ENCODE results near the gene TVP23C.

TVP23C gene

DNA sequence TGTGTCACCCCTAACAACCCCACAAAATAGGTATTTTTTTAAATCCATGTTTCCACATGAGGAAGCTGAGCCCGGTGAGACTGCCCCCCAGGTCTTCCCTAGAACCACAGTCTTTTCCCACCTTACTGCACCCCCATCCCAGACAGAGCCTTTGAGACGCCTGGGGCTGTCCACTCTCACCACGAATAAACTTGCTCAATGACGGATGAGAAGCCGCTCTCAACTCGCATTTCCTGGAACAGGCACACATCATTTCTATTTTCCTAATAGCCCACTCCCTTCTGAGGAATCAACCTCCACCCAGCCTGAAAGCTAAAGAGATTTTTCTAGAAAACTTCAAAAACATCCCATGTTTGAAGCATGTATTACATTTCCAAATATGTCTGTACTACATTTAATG is 81.8 kb downstream of the TVP23C start (continued):
- TF ChIP-seq RARB (CRISPR knock-in tag; IDR thresholded peaks at IDR 0.05), result no peak

DNA sequence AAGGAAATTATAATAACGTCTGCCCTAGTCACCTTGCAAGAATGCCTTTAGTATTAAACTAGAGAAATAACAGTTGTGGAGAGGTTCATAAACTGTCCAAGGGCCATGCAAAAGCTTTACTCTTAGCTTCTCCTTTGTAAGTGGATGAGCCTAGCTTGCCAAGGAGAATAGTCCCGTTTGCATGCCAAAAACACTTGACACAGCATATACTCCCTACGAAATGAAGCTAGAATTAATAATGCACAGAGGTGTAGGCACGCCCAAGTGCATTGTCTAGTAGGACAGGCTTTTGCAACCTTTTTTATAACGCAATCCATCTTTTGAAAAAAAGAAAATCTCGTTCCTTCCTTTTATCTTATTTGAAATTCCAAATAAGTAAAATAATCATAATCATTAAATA is 83.1 kb downstream of the TVP23C start:
- TF ChIP-seq GLIS3 (CRISPR knock-in tag; IDR thresholded peaks at IDR 0.05), result no peak
- no peak for TF ChIP-seq ZNF70 (CRISPR knock-in tag; IDR thresholded peaks at IDR 0.05)
- TF ChIP-seq OSR1 (CRISPR knock-in tag; IDR thresholded peaks at IDR 0.05), result no peak
- no peak for TF ChIP-seq ZFP30 (CRISPR knock-in tag; IDR thresholded peaks at IDR 0.05)
- TF ChIP-seq, protein P1, sequence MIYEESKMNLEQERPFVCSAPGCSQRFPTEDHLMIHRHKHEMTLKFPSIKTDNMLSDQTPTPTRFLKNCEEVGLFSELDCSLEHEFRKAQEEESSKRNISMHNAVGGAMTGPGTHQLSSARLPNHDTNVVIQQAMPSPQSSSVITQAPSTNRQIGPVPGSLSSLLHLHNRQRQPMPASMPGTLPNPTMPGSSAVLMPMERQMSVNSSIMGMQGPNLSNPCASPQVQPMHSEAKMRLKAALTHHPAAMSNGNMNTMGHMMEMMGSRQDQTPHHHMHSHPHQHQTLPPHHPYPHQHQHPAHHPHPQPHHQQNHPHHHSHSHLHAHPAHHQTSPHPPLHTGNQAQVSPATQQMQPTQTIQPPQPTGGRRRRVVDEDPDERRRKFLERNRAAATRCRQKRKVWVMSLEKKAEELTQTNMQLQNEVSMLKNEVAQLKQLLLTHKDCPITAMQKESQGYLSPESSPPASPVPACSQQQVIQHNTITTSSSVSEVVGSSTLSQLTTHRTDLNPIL (CRISPR knock-in tag; IDR thresholded peaks at IDR 0.05; ENCODE audit: low read depth), result no peak
- TF ChIP-seq SNAI2 (CRISPR knock-in tag; IDR thresholded peaks at IDR 0.05), result no peak
- ATAC-seq, result no peak; the same call in 2 of the 3 replicates

DNA sequence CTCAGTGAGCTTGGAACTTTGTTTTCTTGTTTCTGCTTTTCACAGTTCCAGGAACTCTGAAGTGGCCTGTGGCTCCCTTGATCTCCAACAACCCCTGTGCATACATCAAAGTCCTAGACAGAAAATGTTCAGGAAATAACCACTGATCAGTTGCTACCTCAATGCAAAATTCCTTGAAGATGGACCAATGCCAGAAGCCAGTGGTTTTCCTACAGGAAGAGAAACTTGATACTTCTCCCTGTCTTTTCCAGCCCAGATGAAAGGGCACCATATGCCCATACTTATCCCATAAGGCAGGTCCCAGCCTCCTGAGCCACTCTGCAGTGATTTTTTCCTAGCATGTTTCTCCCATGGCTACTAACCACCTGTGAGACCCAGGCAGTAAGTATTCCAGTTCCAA is 83.6 kb downstream of the TVP23C start:
- TF ChIP-seq OSR1 (CRISPR knock-in tag; IDR thresholded peaks at IDR 0.05) (no peak), ZNF565 (CRISPR knock-in tag; conservative IDR thresholded peaks at IDR 0.05; ENCODE audit: low read depth) (no peak), ISL1 (CRISPR knock-in tag; IDR thresholded peaks at IDR 0.05) (no peak), ZNF70 (CRISPR knock-in tag; IDR thresholded peaks at IDR 0.05) (no peak), ZFP3 (CRISPR knock-in tag; IDR thresholded peaks at IDR 0.05) (peak; percentile 83)
- TF ChIP-seq, protein P2, sequence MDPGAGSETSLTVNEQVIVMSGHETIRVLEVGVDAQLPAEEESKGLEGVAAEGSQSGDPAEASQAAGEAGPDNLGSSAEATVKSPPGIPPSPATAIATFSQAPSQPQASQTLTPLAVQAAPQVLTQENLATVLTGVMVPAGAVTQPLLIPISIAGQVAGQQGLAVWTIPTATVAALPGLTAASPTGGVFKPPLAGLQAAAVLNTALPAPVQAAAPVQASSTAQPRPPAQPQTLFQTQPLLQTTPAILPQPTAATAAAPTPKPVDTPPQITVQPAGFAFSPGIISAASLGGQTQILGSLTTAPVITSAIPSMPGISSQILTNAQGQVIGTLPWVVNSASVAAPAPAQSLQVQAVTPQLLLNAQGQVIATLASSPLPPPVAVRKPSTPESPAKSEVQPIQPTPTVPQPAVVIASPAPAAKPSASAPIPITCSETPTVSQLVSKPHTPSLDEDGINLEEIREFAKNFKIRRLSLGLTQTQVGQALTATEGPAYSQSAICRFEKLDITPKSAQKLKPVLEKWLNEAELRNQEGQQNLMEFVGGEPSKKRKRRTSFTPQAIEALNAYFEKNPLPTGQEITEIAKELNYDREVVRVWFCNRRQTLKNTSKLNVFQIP (CRISPR knock-in tag; IDR thresholded peaks at IDR 0.05; ENCODE audit: borderline replicate concordance, low read depth), result no peak
- peak; percentile 80 for ATAC-seq

DNA sequence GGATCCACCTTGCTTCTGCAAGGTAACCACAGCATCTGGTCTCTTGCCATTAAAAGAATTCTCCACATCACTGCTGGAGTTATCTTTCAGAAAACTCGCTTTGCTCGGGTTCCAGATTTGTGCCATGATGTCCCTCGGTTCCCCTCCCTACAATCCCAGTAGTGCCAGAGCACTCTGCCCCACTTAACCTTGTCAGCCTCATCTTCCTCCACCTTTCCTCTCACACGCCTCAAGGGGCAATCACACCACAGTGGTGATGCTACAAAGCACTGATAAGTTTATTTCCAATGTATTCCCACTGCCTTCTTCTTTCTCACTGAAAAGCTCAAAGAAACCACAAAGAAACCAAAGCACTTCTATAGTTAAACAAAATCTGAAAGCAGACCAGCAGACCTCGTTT is 84.4 kb downstream of the TVP23C start:
- no peak for ATAC-seq
- TF ChIP-seq ZFP3 (CRISPR knock-in tag; IDR thresholded peaks at IDR 0.05) (no peak), PPARA (CRISPR knock-in tag; IDR thresholded peaks at IDR 0.05; ENCODE audit: borderline replicate concordance) (no peak), BACH2 (CRISPR knock-in tag; IDR thresholded peaks at IDR 0.05; ENCODE audit: borderline replicate concordance) (no peak), RARB (CRISPR knock-in tag; IDR thresholded peaks at IDR 0.05) (no peak), ISL1 (CRISPR knock-in tag; IDR thresholded peaks at IDR 0.05) (no peak), ZFP30 (CRISPR knock-in tag; IDR thresholded peaks at IDR 0.05) (no peak), SNAI2 (CRISPR knock-in tag; IDR thresholded peaks at IDR 0.05) (no peak), ZNF565 (CRISPR knock-in tag; conservative IDR thresholded peaks at IDR 0.05; ENCODE audit: low read depth) (no peak), TCF4 (CRISPR knock-in tag; IDR thresholded peaks at IDR 0.05; ENCODE audit: borderline replicate concordance) (no peak), GLIS3 (CRISPR knock-in tag; IDR thresholded peaks at IDR 0.05) (no peak), ESRRG (CRISPR knock-in tag; IDR thresholded peaks at IDR 0.05) (no peak), ZNF8 (CRISPR knock-in tag; IDR thresholded peaks at IDR 0.05) (no peak), ZNF70 (CRISPR knock-in tag; IDR thresholded peaks at IDR 0.05) (no peak)
- TF ChIP-seq, protein P3, sequence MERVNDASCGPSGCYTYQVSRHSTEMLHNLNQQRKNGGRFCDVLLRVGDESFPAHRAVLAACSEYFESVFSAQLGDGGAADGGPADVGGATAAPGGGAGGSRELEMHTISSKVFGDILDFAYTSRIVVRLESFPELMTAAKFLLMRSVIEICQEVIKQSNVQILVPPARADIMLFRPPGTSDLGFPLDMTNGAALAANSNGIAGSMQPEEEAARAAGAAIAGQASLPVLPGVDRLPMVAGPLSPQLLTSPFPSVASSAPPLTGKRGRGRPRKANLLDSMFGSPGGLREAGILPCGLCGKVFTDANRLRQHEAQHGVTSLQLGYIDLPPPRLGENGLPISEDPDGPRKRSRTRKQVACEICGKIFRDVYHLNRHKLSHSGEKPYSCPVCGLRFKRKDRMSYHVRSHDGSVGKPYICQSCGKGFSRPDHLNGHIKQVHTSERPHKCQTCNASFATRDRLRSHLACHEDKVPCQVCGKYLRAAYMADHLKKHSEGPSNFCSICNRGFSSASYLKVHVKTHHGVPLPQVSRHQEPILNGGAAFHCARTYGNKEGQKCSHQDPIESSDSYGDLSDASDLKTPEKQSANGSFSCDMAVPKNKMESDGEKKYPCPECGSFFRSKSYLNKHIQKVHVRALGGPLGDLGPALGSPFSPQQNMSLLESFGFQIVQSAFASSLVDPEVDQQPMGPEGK (CRISPR knock-in tag; IDR thresholded peaks at IDR 0.05; ENCODE audit: borderline replicate concordance), result no peak
- TF ChIP-seq, protein P4, sequence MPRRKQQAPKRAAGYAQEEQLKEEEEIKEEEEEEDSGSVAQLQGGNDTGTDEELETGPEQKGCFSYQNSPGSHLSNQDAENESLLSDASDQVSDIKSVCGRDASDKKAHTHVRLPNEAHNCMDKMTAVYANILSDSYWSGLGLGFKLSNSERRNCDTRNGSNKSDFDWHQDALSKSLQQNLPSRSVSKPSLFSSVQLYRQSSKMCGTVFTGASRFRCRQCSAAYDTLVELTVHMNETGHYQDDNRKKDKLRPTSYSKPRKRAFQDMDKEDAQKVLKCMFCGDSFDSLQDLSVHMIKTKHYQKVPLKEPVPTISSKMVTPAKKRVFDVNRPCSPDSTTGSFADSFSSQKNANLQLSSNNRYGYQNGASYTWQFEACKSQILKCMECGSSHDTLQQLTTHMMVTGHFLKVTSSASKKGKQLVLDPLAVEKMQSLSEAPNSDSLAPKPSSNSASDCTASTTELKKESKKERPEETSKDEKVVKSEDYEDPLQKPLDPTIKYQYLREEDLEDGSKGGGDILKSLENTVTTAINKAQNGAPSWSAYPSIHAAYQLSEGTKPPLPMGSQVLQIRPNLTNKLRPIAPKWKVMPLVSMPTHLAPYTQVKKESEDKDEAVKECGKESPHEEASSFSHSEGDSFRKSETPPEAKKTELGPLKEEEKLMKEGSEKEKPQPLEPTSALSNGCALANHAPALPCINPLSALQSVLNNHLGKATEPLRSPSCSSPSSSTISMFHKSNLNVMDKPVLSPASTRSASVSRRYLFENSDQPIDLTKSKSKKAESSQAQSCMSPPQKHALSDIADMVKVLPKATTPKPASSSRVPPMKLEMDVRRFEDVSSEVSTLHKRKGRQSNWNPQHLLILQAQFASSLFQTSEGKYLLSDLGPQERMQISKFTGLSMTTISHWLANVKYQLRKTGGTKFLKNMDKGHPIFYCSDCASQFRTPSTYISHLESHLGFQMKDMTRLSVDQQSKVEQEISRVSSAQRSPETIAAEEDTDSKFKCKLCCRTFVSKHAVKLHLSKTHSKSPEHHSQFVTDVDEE (CRISPR knock-in tag; IDR thresholded peaks at IDR 0.05), result no peak
- TF ChIP-seq, protein P2 (CRISPR knock-in tag; IDR thresholded peaks at IDR 0.05; ENCODE audit: borderline replicate concordance, low read depth), result no peak
- TF ChIP-seq, protein P5, sequence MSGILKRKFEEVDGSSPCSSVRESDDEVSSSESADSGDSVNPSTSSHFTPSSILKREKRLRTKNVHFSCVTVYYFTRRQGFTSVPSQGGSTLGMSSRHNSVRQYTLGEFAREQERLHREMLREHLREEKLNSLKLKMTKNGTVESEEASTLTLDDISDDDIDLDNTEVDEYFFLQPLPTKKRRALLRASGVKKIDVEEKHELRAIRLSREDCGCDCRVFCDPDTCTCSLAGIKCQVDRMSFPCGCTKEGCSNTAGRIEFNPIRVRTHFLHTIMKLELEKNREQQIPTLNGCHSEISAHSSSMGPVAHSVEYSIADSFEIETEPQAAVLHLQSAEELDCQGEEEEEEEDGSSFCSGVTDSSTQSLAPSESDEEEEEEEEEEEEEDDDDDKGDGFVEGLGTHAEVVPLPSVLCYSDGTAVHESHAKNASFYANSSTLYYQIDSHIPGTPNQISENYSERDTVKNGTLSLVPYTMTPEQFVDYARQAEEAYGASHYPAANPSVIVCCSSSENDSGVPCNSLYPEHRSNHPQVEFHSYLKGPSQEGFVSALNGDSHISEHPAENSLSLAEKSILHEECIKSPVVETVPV (CRISPR knock-in tag; IDR thresholded peaks at IDR 0.05), result no peak

All from SK-N-SH treated with all-trans-retinoic acid at 6 μM for 48 hours (cell line).